ENCODE results near the gene PADI1.

Gene PADI1

DNA sequence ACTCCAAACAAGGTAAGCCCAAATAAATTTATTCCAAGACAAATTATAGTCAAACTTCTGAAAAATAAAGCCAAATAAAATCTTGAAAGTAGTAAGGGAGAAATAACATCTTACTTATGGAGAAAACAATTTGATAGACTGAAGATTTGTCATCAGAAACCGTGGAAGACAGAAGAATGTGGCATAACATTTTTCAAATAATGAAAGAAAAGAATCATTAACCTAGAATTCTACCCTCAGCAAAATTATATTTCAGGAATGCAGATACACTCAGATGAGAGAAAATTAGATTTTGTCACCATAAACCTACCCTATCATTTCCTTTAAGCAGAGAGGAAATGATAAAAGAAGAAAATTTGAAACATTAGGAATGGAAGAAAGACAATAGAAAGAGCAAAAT is 27.3 kb upstream of the PADI1 start:
- no peaks in the 10 kb centered on the region for H3K36me3 ChIP-seq (ENCODE audit: insufficient read depth, low read length)
- H3K4me3 ChIP-seq (ENCODE audit: low read depth in 1 of 2, low read length in 2 of 2) = no peak overlapping the region
- no peak for ATAC-seq (ENCODE audit: insufficient read depth, low read depth)
- no peak overlapping the region for H3K9ac ChIP-seq (ENCODE audit: low read depth, low read length)
- no peak overlapping the region for H3K27ac ChIP-seq (ENCODE audit: low read length)
- no peak for DNase-seq
- no peaks in the 10 kb centered on the region for H3K79me2 ChIP-seq (ENCODE audit: insufficient read depth, low read length)
- TF ChIP-seq, protein P1, sequence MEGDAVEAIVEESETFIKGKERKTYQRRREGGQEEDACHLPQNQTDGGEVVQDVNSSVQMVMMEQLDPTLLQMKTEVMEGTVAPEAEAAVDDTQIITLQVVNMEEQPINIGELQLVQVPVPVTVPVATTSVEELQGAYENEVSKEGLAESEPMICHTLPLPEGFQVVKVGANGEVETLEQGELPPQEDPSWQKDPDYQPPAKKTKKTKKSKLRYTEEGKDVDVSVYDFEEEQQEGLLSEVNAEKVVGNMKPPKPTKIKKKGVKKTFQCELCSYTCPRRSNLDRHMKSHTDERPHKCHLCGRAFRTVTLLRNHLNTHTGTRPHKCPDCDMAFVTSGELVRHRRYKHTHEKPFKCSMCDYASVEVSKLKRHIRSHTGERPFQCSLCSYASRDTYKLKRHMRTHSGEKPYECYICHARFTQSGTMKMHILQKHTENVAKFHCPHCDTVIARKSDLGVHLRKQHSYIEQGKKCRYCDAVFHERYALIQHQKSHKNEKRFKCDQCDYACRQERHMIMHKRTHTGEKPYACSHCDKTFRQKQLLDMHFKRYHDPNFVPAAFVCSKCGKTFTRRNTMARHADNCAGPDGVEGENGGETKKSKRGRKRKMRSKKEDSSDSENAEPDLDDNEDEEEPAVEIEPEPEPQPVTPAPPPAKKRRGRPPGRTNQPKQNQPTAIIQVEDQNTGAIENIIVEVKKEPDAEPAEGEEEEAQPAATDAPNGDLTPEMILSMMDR (IDR thresholded peaks at IDR 0.05; ENCODE audit: borderline replicate concordance, extremely low read depth, low read length, poor library complexity, severe bottlenecking) = no peak
- TF ChIP-seq EZH2 (IDR thresholded peaks at IDR 0.05; ENCODE audit: borderline replicate concordance, low read depth, low read length, severe bottlenecking) = no peak
- no peaks in the 10 kb centered on the region for H3K9me3 ChIP-seq (ENCODE audit: insufficient read depth, low read length, severe bottlenecking)
- H2AFZ ChIP-seq (ENCODE audit: low read depth, low read length) = no peak overlapping the region
- peaks cover 12% of the 10 kb centered on the region for H3K27me3 ChIP-seq (ENCODE audit: insufficient read depth, low read length, poor library complexity)
- no peaks in the 10 kb centered on the region for H4K20me1 ChIP-seq (ENCODE audit: insufficient read depth, low read length)
- no peaks in the 10 kb centered on the region for H3K4me1 ChIP-seq (ENCODE audit: insufficient read depth, low read length)
- H3K4me2 ChIP-seq (ENCODE audit: insufficient read depth, low read length) = no peak overlapping the region

GRCh38 chr1:17181781-17182464 is 23.0 kb upstream of the PADI1 start:
- ATAC-seq (ENCODE audit: insufficient read depth, low read depth) (no peak), DNase-seq (no peak)
- Histone ChIP-seq H3K79me2 (ENCODE audit: insufficient read depth, low read length) (no peaks in the 10 kb centered on the region), H3K27me3 (ENCODE audit: insufficient read depth, low read length, poor library complexity) (peaks cover 3% of the 10 kb centered on the region), H3K9me3 (ENCODE audit: insufficient read depth, low read length, severe bottlenecking) (no peaks in the 10 kb centered on the region), H3K4me3 (ENCODE audit: low read depth in 1 of 2, low read length in 2 of 2) (no peak overlapping the region), H3K36me3 (ENCODE audit: insufficient read depth, low read length) (no peaks in the 10 kb centered on the region), H4K20me1 (ENCODE audit: insufficient read depth, low read length) (no peaks in the 10 kb centered on the region; the same call in 1 of the 2 replicates), H3K4me2 (ENCODE audit: insufficient read depth, low read length) (no peak overlapping the region), H3K4me1 (ENCODE audit: insufficient read depth, low read length) (no peaks in the 10 kb centered on the region), H2AFZ (ENCODE audit: low read depth, low read length) (no peak overlapping the region), H3K9ac (ENCODE audit: low read depth, low read length) (no peak overlapping the region), H3K27ac (ENCODE audit: low read length) (no peak overlapping the region)
- TF ChIP-seq, protein P1 (IDR thresholded peaks at IDR 0.05; ENCODE audit: borderline replicate concordance, extremely low read depth, low read length, poor library complexity, severe bottlenecking) = no peak
- TF ChIP-seq EZH2 (IDR thresholded peaks at IDR 0.05; ENCODE audit: borderline replicate concordance, low read depth, low read length, severe bottlenecking) = no peak

DNA sequence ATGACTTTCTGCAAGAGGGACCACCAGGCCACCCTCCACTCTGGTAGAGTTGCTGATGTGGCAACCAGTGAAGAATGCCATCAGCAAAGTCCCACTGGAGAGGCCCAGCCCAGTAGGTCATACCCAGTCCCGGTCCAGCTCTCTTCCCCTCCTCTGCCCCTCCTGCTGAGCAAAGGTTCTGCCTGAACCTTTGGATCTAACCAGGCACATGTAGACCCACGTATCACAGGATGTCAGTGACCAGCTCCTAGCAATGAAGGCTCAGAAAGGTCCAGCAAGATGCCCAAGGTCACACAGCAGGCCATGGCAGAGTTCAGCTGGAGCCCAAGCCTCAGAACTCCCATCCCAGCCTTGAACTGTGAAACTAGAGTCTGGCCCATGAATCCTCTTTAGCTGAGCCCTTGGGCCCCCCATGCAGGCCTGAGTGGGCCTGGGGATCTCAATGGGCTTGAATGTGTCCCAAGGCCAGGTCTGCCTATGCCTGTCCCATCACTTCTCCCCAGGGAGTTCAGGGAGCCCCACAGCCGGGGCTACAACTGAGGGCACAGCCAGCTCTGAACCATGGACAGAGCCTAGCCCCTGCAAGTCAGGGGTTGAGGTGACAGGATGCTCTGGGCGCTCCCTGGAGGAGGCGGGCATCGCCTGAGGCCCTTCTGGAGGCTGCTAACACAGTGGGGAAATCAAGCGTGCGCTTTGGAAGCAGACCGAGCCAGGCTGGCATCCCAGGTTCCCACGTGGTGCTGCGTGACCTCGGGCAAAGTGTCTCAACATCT is 21.4 kb upstream of the PADI1 start:
- no peak overlapping the region for H3K9ac ChIP-seq (ENCODE audit: low read depth, low read length)
- no peak for ATAC-seq (ENCODE audit: insufficient read depth, low read depth)
- no peak overlapping the region for H2AFZ ChIP-seq (ENCODE audit: low read depth, low read length)
- no peak overlapping the region for H3K4me2 ChIP-seq (ENCODE audit: insufficient read depth, low read length)
- H3K27ac ChIP-seq (ENCODE audit: low read length) = no peak overlapping the region
- no peaks in the 10 kb centered on the region for H3K4me1 ChIP-seq (ENCODE audit: insufficient read depth, low read length)
- no peak overlapping the region for H3K4me3 ChIP-seq (ENCODE audit: low read depth in 1 of 2, low read length in 2 of 2)
- DNase-seq = no peak
- H3K9me3 ChIP-seq (ENCODE audit: insufficient read depth, low read length, severe bottlenecking) = no peaks in the 10 kb centered on the region
- no peaks in the 10 kb centered on the region for H3K79me2 ChIP-seq (ENCODE audit: insufficient read depth, low read length)
- no peaks in the 10 kb centered on the region for H3K36me3 ChIP-seq (ENCODE audit: insufficient read depth, low read length)
- no peaks in the 10 kb centered on the region; the same call in 1 of the 2 replicates for H4K20me1 ChIP-seq (ENCODE audit: insufficient read depth, low read length)
- peaks cover 3% of the 10 kb centered on the region for H3K27me3 ChIP-seq (ENCODE audit: insufficient read depth, low read length, poor library complexity)
- no peak for TF ChIP-seq EZH2 (IDR thresholded peaks at IDR 0.05; ENCODE audit: borderline replicate concordance, low read depth, low read length, severe bottlenecking)
- TF ChIP-seq, protein P1 (IDR thresholded peaks at IDR 0.05; ENCODE audit: borderline replicate concordance, extremely low read depth, low read length, poor library complexity, severe bottlenecking) = no peak
